Neural cell (in vitro differentiated cells): ENCODE results near the gene NDST1. TPM values are rescaled to one million over a fixed set of nuclear protein-coding genes. Genes with fewer than 3 reads are reported as not detected.

Source experiments
- H2AFZ ChIP-seq: fragments of 200-600, 300-800 bp; sonication (generic), shearing (Covaris generic); 2 replicates; pipeline ENCODE4 v1.6.0; 2014; ENCODE audit warnings: low read depth, mild to moderate bottlenecking, antibody characterized with exemption, low read length, moderate library complexity
- H3F3A ChIP-seq: fragments of 200-600 bp; shearing (Covaris generic); 2 replicates; pipeline ENCODE4 v1.6.1; 2016; ENCODE audit warnings: mild to moderate bottlenecking, moderate library complexity, mixed read lengths, antibody characterized with exemption, low read length; ENCODE audit not compliant: insufficient read depth, poor library complexity, severe bottlenecking
- H3K27ac ChIP-seq: fragments of 200-600, 300-800 bp; sonication (generic), shearing (Covaris generic); 2 replicates; pipeline ENCODE4 v1.5.1; 2014; ENCODE audit warnings: mild to moderate bottlenecking, low read length, moderate library complexity
- H3K27me3 ChIP-seq: fragments of 300-800, 200-600 bp; sonication (generic), shearing (Covaris generic); 2 replicates; pipeline ENCODE4 v1.6.0; 2014; ENCODE audit warnings: mild to moderate bottlenecking, low read depth, low read length, moderate library complexity; ENCODE audit not compliant: insufficient read depth
- H3K36me3 ChIP-seq: fragments of 300-800, 200-600 bp; sonication (generic), shearing (Covaris generic); 2 replicates; pipeline ENCODE4 v1.5.1; 2014; ENCODE audit warnings: mild to moderate bottlenecking, antibody characterized with exemption, low read length, moderate library complexity; ENCODE audit not compliant: insufficient read depth
- H3K4me2 ChIP-seq: fragments of 300-800, 200-600 bp; sonication (generic), shearing (Covaris generic); 2 replicates; pipeline ENCODE4 v1.6.0; 2014; ENCODE audit warnings: mild to moderate bottlenecking, low read length
- H3K4me3 ChIP-seq: fragments of 300-800, 200-600 bp; sonication (generic), shearing (Covaris generic); 2 replicates; pipeline ENCODE4 v1.5.1; 2014; ENCODE audit warnings: mild to moderate bottlenecking, low read length, moderate library complexity
- H3K79me2 ChIP-seq: fragments of 200-600 bp; shearing (Covaris generic); replicated peaks from 2 replicates; pipeline ENCODE4 v1.6.0; 2014; ENCODE audit warnings: mild to moderate bottlenecking, low read length, moderate library complexity; ENCODE audit not compliant: insufficient read depth
- H3K9ac ChIP-seq: fragments of 300-800, 200-600 bp; sonication (generic), shearing (Covaris generic); 2 replicates; pipeline ENCODE4 v1.6.1; 2016; ENCODE audit warnings: mild to moderate bottlenecking, low read length, mixed read lengths
- H3K9me2 ChIP-seq: fragments of 200-600 bp; shearing (Covaris generic); 2 replicates; pipeline ENCODE4 v1.6.1; 2016; ENCODE audit warnings: mild to moderate bottlenecking, low read length, mixed read lengths; ENCODE audit not compliant: insufficient read depth
- H3K9me3 ChIP-seq: fragments of 200-600, 300-800 bp; sonication (generic), shearing (Covaris generic); 2 replicates; pipeline ENCODE4 v1.6.1; 2016; ENCODE audit warnings: mild to moderate bottlenecking, mixed run types, low read length, moderate library complexity, mixed read lengths
- H4K20me1 ChIP-seq: fragments of 200-600 bp; shearing (Covaris generic); 2 replicates; pipeline ENCODE4 v1.6.1; 2016; ENCODE audit warnings: mild to moderate bottlenecking, mixed run types; ENCODE audit not compliant: insufficient read depth
- EP300 ChIP-seq: fragments of 450-650 bp; conservative IDR thresholded peaks from 2 replicates; pipeline ENCODE4 v1.6.1; 2014; ENCODE audit warnings: antibody characterized with exemption, mild to moderate bottlenecking, moderate library complexity; ENCODE audit not compliant: poor library complexity, severe bottlenecking
- EZH2 ChIP-seq: fragments of 200-600, 300-800 bp; shearing (Covaris generic), sonication (generic); IDR thresholded peaks from 2 replicates; pipeline ENCODE4 v1.6.1; 2014; ENCODE audit warnings: antibody characterized with exemption, low read length, borderline replicate concordance, mild to moderate bottlenecking; ENCODE audit not compliant: insufficient read depth, poor library complexity, severe bottlenecking
- MXI1 ChIP-seq: fragments of 450-650 bp; conservative IDR thresholded peaks from 2 replicates; pipeline ENCODE4 v1.6.1; 2014; ENCODE audit warnings: antibody characterized with exemption, mild to moderate bottlenecking; ENCODE audit not compliant: poor library complexity, severe bottlenecking
- POLR2AphosphoS5 ChIP-seq: IDR thresholded peaks from 2 replicates; pipeline ENCODE4 v1.6.1; 2012
- RAD21 ChIP-seq: fragments of 450-650 bp; conservative IDR thresholded peaks from 2 replicates; pipeline ENCODE4 v1.6.1; 2014; ENCODE audit warnings: antibody characterized with exemption, mild to moderate bottlenecking, moderate library complexity
- REST ChIP-seq: IDR thresholded peaks from 2 replicates; pipeline ENCODE4 v1.6.1; 2012; ENCODE audit warnings: borderline replicate concordance
- SMC3 ChIP-seq: fragments of 450-650 bp; conservative IDR thresholded peaks from 2 replicates; pipeline ENCODE4 v1.6.1; 2014; ENCODE audit warnings: antibody characterized with exemption, mild to moderate bottlenecking, moderate library complexity; ENCODE audit not compliant: poor library complexity
- TAF1 ChIP-seq: IDR thresholded peaks from 2 replicates; pipeline ENCODE4 v1.6.1; 2012; ENCODE audit warnings: low read depth
- polyA plus RNA-seq: library from polyadenylated mRNA; depleted of rRNA; stranded (reverse); fragments of >200 nt; gene quantifications from 2 replicates; pipeline ENCODE4 v1.2.3, GENCODE V29; 2014
- TF ChIP-seq, protein P1 (sequence below): fragments of 450-650 bp; IDR thresholded peaks from 2 replicates; pipeline ENCODE4 v1.5.1; 2014; ENCODE audit warnings: antibody characterized with exemption, mild to moderate bottlenecking, moderate library complexity; ENCODE audit not compliant: poor library complexity, severe bottlenecking

NDST1 gene
- polyA plus RNA-seq, 1 donor from 2014 or later = 15.6 TPM

- Histone ChIP-seq H3K9me3 (no peaks in the 10 kb centered on the region), H3K4me2 (no peak overlapping the region), H4K20me1 (no peaks in the 10 kb centered on the region), H3K9ac (no peak overlapping the region), H3K79me2 (no peaks in the 10 kb centered on the region), H3F3A (no peaks in the 10 kb centered on the region), H3K9me2 (no peaks in the 10 kb centered on the region), H3K36me3 (no peaks in the 10 kb centered on the region), H3K4me3 (no peak overlapping the region), H2AFZ (no peak overlapping the region), H3K27me3 (no peaks in the 10 kb centered on the region), H3K27ac (no peak overlapping the region)
- TF ChIP-seq, protein P1, sequence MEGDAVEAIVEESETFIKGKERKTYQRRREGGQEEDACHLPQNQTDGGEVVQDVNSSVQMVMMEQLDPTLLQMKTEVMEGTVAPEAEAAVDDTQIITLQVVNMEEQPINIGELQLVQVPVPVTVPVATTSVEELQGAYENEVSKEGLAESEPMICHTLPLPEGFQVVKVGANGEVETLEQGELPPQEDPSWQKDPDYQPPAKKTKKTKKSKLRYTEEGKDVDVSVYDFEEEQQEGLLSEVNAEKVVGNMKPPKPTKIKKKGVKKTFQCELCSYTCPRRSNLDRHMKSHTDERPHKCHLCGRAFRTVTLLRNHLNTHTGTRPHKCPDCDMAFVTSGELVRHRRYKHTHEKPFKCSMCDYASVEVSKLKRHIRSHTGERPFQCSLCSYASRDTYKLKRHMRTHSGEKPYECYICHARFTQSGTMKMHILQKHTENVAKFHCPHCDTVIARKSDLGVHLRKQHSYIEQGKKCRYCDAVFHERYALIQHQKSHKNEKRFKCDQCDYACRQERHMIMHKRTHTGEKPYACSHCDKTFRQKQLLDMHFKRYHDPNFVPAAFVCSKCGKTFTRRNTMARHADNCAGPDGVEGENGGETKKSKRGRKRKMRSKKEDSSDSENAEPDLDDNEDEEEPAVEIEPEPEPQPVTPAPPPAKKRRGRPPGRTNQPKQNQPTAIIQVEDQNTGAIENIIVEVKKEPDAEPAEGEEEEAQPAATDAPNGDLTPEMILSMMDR = no peak
- no peak for TF ChIP-seq EP300
Measured at GRCh38 chr5:150548123-150548522, 40.2 kb downstream of the NDST1 start.

DNA sequence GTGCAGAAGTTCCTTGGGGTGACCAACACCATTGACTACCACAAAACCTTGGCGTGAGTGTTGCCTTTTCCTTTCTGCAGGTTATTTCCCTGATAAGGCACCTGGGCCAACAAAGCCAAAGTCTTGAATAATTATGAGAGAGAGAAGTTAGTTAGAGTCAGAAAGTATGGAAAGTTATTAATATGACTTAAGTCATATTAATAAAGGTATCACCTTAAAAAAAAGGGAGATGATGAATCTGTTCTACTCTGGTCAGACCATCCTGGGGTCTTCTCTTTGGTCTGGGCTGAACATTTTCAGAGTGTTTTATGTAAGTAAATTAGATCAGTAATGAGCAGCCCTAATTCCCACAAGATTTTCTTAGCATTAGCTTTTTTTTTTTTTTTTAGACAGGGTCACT is 41.8 kb downstream of the NDST1 start:
- Histone ChIP-seq H3K9ac (no peak overlapping the region), H3K36me3 (no peaks in the 10 kb centered on the region), H4K20me1 (no peaks in the 10 kb centered on the region), H3K27me3 (no peaks in the 10 kb centered on the region), H3K79me2 (no peaks in the 10 kb centered on the region), H3K4me3 (no peak overlapping the region), H3K9me2 (no peaks in the 10 kb centered on the region), H3K9me3 (no peaks in the 10 kb centered on the region), H3K4me2 (no peak overlapping the region), H3K27ac (no peak overlapping the region), H2AFZ (no peak overlapping the region), H3F3A (no peaks in the 10 kb centered on the region)
- TF ChIP-seq EZH2 (no peak), RAD21 (no peak), POLR2AphosphoS5 (no peak), SMC3 (no peak), TAF1 (no peak), MXI1 (no peak), EP300 (no peak), REST (no peak)
- TF ChIP-seq, protein P1 = no peak
